ENCODE results near the gene OR10J1. TPM values are rescaled to one million over a fixed set of nuclear protein-coding genes. Genes with fewer than 3 reads are reported as not detected.
"Not testable (repeated sequence)": the region's sequence is repeated elsewhere in the genome, so short reads cannot be mapped to it uniquely, and the experiment has no call there.

OR10J1 gene
- not detected for polyA plus RNA-seq (ENCODE audit: insufficient read length)

DNA sequence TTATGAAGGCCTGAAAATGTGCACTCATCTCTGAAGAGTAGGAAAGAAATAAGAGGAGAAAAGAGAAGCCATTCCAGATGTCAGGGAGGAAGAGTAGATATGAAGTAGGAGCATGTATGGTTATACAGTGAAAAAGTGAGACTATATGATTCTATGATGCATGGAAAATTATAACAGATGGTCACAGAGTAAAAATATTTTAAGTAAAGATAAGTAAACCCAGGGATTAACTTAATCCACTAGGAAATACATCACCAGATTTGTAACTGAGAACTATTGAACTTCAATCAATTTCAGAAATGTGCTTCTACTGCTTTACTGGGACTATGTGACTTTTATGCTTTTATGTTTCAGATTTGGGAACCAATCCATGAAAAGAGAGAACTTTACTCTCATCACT lies at the start of gene OR10J1:
OR10J1 (plus strand) TSS at position 301 of the 400 bp plus-strand sequence; CDS start at position 371, 70 bp downstream.
- no peak for DNase-seq

DNA sequence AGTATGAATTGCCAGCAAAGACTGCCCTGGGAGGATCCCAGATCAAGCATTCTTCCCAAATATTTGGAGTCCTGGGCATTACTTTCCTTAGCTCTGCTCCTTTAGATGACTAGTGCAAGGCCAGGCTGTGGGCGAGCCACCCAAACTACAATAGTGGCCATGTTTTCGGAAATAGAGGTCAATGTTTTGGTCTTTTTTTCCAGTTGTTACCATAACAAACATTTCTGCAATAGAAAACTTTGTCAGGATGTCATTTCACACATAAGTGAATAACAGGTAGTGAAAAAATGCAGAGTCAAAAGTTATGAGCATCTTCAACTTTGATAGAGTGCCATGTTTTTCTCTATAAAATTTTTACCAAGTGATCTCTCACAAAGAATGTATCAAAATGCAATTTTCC lies 32.7 kb upstream of the OR10J1 start:
- DNase-seq = no peak

- DNase-seq = no peak
These were observed 30.6 kb upstream of the OR10J1 start for GRCh38 chr1:159408862-159409400.

DNA sequence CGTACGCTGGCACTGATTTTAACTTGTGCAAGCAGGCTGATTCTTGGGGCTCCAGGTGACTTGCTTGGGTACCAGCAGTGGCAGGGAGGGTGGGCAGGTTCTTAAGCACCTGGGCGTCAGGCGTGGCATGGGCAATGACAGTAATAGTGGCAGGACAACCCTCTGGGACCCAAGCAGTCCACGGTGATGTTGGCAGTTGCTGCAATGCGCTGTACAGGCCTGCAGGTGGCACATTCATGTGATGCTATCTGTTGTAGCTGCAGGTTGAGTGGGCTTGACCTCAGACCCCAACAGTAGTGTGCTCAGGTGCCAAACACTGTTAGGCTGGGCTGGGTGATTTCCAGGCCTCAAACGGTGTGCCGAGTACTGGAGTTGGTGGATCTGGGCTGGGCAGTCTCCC lies 17.7 kb upstream of the OR10J1 start:
- DNase-seq = no peak

DNA sequence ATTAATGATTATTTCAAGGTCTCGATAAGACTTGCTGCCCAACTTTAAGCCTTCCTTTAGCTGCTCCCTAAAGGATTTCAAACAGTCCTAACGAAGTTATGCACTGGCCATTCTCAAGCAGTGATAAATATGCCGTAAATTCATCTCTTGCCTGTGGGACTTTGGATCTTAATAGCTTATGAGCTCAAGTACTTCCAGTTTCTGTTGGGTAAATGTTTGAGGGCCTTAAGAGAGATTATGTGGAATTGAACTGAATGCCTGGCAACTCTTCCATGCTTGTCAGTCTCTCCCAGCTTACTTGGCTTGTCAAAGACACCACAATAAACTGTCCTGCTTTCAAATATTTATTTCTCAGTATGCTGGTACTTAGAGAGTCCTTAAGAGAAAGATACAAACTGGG lies 11.0 kb upstream of the OR10J1 start:
- DNase-seq = no peak

DNA sequence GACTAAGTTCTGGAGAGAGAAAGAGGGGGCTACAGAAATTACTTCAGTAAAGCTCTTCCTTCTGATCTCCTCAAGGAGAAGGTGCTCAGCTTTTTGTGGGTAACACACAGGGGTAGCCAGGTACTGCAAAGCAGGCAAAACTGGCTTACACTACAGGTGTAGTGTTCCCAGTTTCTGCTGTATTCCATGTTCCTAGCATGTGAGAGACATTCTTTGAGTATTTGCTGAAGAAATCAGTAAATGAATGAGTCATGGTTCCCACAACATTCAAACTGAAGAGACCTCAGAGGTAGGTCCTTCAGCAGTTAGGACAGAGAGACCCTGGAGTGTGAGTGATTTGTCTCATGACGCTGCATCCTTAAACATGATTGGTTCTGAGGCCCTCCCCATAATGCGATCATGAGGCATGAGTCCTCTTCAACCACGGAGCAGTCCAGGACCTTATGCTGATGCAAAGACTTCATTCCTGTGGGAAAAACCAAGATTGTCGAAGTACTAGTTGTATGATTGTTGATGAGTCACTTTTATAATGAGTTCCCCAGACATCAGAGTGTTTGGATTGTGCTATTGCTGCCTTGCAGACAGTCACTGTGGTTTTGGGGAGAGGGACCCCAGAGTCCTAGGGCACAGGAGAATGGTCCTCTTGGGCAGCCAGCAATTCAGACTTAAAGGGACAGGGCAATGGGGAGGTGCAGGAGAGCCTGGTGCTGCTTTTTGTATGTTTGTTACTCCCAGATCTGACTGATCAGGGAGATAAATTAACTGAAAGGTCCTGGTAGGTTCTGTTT lies 10.3 kb upstream of the OR10J1 start:
- DNase-seq = no peak

DNA sequence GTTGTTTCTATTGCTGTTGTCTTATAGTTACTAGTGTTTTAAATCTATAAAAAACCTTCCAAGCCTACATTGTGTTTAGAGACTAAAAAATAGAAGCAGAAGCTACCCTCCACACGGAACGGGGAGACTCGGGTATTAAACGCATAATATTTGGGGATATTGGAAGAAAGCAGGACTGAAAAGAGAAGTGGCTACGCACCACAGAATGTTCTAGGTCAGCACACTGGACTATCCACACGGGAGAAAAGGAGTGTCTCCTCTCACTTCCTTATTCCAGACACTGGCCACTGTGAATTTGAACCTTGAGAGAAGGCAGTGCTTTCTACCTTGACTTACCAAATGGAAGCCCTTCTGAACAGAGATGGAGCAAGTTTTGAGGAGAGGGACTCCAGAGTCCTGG lies 8.5 kb upstream of the OR10J1 start:
- peak; percentile 7 for DNase-seq

DNA sequence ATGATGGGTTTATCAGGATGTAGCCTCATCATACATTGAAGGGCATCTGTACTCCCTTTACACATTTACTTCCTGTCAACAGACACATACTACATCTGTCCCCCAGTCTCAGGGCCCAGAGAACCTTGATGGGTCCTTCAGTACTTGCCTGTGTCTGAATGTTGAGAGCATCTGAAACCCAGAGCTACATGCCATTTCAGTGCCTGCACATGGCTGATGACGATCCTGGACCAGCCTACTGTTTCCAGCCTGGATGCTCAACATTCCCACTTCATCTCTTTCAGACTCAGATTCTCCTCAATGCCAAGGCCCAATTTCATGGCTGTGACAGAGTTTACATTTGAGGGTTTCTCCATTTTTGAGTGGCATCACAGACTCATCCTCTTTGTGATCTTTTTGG lies 7.6 kb upstream of the OR10J1 start, which contains the start of gene OR10J4:
OR10J4 (plus strand) TSS at position 301 of the 400 bp plus-strand sequence.
- DNase-seq = no peak

DNA sequence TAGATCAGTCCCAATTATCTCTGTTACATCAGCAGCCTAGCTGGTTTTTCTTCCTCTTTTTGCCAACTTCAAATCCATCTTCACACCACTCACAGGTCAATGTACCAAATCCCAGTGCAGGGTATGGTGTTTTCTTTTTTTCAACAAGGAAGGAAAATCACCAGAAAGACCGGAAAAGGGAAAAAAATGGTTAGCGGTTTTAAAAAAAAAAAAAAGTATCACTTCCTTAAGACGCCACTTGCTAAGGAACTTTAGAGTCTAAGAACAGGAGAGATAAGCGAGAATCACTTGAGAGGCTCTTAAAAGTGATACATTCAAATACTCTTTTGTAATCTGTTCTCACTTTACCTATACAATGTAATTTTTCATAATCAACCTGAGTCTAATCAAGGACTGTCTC lies 3.1 kb upstream of the OR10J1 start:
- DNase-seq = no peak

DNA sequence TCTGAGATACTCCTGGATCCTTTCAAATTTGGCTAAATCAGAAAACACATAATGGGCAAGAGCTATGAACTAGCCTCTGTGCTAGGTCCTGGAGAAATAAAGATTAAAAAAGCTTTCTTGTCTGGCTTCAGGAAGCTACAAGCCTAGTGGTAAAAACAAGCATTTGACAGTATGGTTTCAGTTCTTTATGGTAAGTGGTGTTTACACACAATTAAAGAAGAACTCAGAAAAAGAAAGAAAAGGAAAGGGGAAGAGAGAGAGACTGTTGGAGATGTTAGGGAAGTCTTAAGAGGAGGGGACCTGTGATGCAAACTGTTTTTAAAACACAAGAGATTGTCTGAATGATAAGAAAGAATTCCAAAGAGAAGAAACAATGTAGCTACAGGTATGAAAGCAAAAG lies 1.8 kb downstream of the OR10J1 start:
- DNase-seq = no peak

DNA sequence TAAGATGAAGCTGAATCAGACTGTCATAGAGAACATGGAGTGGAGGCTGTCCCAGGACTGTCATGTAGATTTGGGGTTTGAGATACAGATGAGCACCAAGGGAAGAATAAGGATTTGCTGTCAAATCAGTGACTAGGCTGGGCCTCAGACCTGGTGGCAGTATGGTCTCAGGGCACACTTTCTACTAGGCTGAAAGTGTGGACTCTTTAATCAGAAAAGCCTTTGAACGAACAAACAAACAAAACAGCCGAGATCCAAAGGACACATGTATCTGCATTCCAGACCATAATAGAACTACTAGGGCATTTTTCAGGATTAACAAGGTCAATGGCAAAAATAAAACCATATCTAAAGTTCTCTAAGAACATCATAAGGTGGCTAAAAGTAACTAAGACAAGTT lies 2.9 kb downstream of the OR10J1 start:
- DNase-seq = no peak

DNA sequence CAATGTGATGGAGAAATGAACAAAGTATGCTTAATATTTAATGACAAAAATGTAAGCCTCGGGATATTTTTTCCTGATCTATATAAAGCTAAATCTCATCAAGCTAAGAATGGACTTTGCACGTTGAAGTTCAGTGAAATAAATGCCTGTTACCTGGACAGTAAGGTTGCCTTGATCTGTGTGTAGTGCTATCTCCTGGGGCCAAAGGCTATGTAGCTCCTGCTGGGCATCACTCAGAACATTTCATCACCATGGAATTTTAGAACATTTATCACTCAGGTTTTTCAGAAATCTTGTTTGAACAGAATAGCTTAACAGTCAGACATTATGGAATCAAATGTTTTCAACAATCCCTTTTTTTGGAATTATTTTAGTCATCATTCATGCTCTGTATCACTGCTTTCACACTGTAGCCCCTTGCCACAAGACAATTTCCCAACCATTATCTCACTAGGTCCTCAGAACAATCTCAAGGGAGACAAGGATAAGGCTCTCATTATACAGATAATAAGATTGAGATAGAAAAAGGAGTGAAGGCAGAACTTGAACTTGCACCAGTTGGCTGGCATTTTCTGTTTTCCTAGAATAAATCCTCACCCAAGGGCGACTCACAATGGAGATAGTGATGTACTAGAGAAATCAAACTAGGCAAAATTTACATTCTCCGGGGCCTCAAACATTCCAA lies 3.7 kb downstream of the OR10J1 start:
- no peak for DNase-seq

- no peak for DNase-seq
These were observed 5.0 kb downstream of the OR10J1 start for GRCh38 chr1:159444511-159444910.

DNA sequence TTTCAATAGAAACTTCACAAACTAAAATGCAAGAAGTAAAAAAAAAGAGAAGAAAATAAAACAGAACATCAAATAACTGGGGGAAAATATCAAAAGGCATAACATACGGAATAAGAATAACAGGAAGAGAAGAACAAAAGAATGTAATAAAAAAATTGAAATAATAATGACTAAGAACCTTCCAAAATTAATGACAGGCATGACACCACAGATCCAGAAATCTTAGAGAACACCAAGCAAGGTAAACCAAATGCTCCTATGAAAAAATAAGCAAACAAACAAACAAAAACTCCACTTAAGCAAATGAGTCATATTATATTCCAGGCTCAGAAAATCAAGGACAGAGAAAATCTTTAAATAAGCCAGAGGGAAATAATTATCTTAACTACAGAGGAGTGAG lies 8.7 kb downstream of the OR10J1 start:
- no peak for DNase-seq

- not testable (repeated sequence) for DNase-seq
These were observed 10.1 kb downstream of the OR10J1 start for GRCh38 chr1:159449605-159450004.

GRCh38 chr1:159459551-159459950 lies 20.0 kb downstream of the OR10J1 start:
- DNase-seq = no peak

GRCh38 chr1:159465191-159465603 lies 25.7 kb downstream of the OR10J1 start:
- no peak for DNase-seq

DNA sequence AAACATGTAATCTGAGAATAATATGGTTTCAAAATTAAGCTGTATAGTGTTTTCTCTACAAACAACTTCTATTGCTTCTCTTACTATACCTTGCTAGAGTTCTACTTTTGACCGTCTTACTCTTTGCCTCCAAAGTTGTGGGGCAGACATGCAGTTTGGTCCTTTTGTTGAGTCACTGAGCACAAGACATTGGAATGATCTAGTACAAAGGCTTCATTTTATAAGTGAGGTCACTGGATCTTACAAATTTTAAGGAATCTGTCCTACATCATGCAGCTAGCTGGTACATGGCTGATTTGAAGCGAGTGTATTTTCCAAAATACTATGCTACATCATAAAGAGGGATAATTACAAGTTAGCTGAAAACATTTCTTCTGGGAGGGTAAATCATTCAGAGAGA lies 28.8 kb downstream of the OR10J1 start:
- no peak for DNase-seq

DNA sequence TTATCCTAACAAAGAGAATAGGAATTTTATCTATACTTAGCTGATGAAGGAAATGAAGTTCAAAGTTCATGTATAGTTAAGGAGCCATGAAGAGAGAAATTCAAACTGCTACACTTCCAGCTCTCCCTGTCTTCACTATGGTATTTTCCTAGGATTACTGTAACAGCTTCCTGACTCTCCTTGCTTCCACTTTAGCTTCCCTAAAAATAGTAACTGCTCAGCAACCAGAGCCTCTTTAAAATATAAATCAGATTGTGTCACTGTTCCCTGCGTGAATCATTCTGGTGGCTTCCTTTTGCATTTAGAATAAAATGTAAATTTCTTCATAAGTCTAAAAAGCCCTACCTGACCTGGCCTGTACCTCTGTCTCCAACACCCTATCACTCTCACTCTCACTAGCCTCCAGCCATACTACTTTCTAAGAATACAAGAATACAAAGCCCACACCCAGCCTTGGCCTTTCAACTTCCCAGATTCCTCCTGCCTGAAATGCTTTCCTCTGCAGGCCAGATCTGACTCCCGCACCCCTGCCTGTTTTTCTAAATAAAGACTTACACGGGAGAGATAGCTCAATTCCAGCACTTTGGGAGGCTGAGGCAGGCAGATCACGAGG lies 30.5 kb downstream of the OR10J1 start:
- DNase-seq = no peak

DNA sequence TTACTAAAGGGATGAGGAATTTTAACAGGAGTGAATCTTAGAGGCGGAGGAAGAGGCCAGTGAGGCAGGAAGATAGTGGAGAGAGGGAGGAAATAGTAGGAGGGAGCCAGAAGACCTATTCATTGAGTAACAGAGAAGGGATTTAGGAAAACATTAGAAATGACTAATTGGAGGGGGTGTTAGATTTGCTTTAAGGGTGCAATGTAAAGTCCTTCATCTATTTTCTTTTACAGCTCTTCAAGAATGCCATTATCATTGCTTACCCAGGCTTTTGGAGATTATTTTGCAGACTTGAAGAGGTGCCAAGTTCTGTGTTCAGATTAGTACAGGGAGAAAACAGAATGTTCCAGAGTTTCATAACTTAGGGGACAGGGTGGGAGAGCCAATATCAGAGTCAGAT lies 33.8 kb downstream of the OR10J1 start:
- DNase-seq = no peak

DNA sequence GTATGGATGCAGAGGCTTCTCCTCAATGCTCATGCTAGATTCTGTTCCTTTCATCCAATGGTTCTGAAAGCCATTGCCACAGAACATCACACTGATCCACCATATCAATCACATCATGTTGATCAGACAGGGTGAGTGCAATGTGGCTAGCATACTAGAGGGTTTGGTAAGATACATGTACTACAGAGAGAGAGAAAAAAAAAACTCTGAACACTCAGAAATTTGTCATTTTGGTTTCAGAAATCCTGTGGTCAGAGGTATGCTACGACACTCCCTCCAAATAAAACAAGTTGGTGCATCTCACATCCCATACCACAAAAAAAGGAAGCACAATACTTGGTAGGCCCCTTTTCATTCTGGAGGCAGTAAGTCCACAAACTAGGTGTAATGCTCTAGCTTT lies 35.4 kb downstream of the OR10J1 start:
- DNase-seq = no peak

- no peak for DNase-seq
These were observed 44.0 kb downstream of the OR10J1 start for GRCh38 chr1:159483501-159483900.
